HG02642 (cell line): ENCODE data around the gene ZNF784.

Source experiments
- ATAC-seq: cut with Tn5 transposase; IDR thresholded peaks from one replicate; pipeline ENCODE4 v1.9.1; 2021; ENCODE audit warnings: mild to moderate bottlenecking; ENCODE audit not compliant: unreplicated experiment, poor library complexity

Gene ZNF784

DNA sequence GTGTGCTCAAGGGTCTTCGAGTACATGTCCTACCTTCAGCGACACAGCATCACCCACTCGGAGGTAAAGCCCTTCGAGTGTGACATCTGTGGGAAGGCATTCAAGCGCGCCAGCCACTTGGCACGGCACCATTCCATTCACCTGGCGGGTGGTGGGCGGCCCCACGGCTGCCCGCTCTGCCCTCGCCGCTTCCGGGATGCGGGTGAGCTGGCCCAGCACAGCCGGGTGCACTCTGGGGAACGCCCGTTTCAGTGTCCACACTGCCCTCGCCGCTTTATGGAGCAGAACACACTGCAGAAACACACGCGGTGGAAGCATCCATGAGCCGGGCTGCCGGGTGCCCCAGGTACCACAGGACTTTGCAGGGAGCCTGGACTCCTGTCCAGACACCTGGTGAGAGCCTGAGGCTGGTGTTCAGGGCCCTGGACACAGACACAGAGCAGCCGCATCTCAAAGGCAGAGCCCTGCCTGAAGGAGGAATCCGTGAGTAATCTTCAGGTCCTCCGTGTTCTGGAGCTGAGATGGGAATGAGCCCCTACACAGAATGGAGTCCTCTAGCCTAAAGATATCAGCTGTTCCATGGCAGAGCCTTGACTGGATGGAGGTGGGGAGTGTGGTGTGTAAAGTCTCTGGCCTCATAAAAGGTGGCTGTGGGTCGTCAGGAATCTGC is 20.6 kb upstream of the ZNF784 start:
- ATAC-seq: no peak

DNA sequence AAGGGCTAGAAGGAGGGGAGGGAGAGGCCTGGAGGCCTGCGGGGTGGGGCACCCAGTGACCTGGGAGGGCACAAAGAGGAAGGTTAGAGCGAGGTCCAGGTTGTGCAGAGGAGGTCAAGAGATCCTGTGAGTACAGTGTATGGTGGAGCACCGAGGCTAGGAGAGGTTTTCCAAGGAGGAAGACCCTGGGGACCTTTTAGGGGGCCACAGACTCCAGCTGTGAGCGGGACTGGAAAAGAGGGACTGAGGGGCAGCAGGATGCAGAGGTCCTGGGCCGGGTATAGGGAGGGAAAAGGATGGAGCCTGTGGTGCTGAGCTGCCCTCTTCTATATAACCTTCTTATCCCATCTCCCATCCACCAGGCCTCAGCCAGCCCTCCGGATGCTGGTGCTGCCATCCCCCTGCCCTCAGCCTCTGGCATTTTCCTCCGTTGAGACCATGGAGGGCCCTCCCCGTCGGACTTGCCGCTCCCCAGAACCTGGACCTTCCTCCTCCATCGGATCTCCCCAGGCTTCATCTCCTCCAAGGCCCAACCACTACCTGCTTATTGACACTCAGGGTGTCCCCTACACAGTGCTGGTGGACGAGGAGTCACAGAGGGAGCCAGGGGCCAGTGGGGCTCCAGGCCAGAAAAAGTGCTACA is 19.9 kb upstream of the ZNF784 start:
- no peak for ATAC-seq

DNA sequence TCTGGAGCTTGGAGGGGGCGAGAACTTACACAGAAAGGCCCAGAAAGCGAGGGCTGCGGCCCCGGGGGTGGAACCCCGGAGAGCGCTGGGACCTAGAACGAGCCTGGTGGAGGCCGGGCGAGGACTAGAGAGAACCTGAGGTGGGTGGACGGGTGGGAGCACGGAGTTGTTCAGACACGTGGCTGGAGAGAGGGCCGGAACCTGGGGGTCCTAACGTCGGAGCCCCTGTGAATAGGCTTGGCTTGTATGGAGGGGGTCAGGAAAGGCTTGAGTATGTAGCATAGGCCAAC is 19.5 kb upstream of the ZNF784 start:
- ATAC-seq: no peak

DNA sequence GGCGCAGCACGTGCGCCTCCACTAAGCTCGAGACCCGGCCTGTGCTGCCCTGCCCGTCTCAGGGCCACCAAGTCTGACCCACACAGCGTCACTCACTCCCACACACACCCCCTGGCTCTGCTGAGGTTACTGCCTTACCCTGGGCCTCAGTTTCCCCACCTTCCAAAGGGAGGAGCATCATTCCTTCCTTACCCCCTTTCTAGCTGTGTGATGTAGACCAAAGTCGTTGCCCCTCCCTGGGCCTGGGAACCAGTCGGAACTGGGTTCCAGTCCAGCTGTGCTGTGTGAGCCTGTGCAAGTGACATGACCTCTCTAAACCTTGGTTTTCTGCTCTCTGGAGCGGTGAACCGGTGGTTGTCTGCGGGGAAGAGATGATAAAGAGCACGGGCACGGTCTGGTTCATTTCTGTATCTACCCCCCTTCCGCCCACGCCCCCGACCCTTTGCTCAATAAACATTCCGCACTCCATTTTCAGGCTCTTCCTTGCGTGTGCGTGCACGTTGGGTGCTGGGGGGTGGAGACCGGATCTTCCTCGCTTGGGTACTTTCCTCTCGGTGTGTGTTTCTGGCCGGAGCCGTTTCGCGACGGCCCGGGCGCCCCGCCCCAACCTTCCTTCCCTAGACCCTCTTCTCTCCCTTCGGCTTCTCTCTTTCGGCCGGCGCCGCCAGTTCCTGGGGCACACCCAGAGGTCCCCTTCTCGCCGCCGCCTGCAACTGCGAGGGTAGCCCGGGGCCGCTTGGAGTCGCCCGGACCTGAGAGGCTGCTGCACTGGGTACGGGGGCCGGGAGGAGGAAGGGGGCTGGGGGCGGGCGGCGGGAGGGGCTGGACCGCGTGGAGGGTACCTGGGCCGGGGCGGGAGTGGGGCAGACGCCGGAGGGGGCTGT is 18.9 kb upstream of the ZNF784 start, which contains the start of gene ZNF581:
ZNF581 (plus strand) TSS at position 647 of the 884 bp plus-strand sequence. CDS start 923 bp downstream, outside the sequence.
- peak; percentile 32 for ATAC-seq

DNA sequence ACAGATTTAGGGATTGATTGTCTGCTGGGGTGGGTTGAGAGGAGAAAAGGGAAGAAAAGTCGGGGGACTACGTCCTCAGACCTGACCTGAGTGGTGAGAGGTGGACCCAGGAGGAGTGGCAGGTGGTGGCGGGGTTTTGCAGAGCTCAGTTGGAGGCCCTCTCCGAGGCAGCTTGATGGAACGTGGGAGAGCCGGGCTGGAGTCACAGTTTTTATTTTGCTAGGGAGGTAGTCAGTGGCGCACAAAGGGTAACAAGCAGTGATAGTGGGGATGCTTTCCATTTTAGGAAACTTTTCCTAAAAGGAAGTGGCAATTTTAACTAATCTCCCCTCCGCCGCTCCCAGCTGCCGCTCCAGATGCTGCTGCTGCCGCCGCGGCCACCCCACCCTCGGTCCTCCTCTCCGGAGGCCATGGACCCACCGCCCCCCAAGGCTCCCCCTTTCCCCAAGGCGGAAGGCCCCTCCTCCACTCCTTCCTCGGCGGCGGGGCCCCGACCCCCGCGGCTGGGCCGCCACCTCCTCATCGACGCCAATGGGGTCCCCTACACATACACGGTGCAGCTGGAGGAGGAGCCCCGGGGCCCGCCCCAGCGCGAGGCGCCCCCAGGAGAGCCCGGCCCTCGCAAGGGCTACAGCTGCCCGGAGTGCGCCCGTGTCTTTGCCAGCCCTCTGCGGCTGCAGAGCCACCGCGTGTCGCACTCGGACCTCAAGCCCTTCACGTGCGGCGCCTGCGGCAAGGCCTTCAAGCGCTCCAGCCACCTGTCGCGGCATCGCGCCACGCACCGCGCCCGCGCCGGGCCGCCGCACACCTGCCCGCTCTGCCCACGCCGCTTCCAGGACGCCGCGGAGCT is 18.0 kb upstream of the ZNF784 start:
- ATAC-seq: peak; percentile 5

DNA sequence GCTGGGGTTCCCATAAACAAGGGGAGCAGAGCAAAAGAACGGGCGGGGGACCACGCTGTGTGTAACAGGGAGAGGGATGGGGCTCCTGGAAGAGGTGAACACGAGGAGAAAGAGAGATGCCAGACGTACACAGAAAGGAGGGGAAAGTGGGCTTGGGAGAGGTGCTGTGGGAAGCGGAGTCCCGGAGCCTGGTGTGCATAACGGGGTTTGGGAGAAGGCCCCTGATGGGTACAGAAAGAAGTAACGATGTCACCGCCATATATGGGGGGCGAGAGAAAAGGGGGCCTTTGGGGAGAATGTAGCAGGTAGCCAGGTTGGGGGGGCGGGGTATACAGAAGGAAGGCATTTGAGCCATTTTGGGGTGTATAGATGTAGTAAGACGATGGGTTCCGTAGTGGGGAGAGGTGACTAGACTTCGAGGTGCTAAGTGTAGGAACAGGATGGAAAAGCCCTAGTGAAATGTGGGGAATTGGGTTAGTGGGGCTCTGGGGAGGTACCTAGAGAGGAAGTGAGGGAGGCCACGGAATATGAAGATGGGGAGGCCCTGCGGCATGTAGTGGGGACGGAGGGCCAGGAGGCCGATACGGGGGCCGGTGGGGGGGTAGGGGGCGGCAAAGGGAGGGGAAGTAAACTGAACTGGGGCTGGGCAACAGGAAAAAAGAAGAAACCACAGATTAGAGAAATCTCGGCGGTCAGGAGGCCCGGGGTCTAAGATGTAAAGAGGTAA is 17.2 kb upstream of the ZNF784 start:
- no peak for ATAC-seq

DNA sequence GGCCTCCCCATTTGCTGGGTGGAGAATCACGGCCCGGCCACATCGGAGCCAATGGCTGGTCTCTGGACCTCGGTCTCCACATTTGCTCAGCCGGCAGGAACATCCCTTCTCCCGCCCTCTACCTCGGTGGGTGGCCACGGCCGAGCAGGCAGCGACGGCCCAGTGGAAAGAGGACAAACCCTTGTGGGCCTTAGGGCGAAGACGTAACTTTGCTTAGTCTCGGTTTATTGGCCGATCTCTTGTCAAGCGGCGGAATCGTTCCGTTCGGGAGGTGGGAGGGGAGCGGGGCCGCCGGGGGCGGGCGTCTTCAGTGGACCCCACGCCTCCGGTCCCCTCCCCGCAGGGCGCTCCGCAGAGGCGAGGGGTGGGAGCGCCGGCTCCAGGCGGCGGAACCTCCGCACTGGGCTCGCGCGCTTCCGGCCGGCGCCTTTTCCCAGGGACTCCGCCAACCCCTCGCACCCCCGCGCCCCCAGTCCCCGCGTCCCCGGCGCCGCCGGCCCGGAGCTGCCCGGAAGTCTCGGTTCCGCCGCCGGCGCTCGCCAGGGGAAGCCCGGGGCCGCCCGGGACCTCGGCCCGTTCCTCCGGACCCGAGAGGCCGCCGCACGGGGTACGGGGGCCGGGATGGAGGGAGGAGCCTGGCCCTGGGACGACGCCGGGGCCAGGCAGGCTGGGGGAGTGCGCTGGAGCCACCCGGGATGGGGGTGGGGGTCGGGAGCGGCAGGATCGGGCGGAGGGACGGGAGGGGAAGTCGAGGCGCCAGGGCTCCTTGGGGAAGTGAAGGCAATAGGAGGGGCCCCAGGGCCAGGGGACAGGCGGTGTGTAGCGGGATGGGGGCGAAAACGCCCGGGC is 16.4 kb upstream of the ZNF784 start, which contains the start of gene ZNF580:
ZNF580 (plus strand) TSS at position 426 of the 849 bp plus-strand sequence. CDS start 1,507 bp downstream, outside the sequence.
- peak; percentile 34 for ATAC-seq

DNA sequence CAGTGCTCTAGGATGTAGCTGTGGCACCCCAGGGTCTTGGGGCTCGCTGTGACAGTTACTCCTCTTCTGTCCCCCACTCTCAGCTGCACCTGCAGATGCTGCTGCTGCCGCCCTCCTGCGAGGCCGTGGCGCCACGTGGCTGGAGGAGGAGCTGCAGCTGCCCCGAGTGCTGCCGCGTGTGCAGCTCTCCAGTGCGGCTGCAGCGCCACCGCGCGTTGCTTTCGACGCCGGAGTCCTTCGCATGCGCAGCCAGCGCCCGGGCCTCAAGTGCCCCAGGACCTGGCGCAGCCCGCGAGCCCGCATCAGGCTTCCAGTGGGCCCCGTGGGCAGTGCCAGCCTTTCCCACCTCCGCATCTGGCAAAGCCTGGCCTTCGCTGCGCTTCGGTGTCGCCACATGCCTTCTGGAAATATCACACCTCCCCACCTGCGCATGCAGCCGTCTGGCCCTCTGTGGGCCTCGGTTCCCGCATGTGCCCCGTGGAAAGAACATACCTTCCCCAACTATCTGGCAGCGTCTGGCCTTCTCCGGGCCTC is 15.7 kb upstream of the ZNF784 start:
- no peak for ATAC-seq

DNA sequence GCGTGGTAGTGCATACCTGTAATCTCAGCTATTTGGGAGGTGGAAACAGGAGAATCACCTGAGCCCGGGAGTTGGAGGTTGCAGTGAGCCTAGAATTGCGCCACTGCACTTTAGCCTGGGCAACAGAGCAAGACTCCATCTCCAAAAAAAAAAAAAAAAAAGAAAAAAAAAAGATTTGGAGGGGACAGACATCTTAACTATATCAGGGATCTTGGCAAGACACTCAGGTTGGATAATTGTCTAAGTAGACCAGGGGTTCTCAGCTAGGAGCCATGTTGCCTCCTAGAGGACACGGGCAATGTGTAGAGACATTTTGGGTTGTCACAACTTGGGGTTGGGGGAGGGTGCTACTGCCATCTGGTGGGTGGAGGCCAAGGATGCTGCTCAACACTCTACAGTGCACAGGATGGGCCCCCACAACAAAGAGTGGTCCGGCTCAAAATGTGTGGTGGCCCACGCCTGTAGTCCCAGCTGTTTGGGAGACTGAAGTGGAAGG is 14.5 kb upstream of the ZNF784 start:
- no peak for ATAC-seq

DNA sequence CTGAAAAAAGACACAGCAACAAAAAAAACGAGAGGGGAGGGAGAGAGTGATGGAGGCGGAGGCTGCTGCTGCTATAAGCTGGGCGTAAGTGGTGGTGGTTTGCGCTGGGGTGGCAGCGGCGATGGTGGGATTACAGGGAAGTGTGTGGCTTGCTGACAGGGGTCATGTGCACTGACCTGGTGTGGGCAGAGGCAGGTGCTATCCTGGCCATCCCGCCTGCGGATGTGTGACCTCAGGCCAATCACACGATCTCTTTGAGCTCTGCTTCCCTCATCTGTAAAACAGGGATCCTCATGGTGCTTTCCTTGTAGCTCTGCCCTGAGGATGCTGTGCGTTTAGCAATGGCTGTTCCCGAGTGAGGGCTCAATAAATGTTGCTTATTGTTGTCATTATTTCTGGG is 13.2 kb upstream of the ZNF784 start:
- ATAC-seq: no peak

DNA sequence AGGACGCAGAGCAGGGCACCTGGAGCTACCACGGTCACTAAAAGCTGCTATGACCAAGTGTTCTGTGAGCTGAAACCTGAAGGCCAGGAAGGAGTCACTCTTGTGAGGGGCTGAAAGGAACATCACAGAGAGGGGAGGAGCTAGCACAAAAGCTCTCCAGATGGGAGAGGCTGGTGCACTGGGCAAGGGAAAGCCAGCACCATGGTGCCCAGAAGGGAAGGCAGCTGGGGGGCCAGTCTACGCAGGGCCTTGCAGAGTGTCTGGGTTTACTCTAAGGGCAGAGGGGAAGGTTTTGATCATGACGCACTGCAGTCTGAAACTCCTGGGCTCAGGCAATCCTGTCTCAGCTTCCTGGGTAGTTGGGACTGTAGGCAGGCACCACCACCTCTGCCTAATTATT is 12.4 kb upstream of the ZNF784 start:
- no peak for ATAC-seq

DNA sequence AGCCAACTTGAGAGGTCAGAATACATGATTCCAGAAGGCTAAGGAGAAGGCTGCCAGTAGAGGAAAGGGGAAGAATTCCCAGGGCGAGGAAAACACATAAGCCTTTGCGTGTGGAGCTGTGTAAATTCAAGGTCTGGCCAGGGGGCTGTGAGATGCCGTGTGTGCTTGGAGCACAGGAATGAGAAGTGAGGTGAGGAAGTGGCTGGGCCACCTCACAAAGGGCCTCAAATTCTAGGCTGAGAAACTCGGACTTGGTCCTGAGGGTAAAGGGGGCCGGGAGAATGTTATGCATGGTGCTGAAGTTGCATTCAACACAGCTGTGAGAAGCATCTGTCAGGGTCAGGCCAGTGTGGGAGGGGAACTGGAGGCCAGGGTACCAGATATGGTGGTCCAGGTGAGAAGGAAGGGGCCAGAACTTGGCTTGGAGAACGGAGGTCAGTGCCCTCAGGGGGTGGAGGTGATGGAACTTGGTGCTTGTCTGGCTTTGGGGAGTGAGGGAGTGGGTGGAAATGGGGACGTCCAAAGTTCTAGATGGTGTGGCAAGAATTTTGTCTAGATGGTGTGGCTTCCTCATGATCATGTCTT is 11.6 kb upstream of the ZNF784 start:
- ATAC-seq: no peak

DNA sequence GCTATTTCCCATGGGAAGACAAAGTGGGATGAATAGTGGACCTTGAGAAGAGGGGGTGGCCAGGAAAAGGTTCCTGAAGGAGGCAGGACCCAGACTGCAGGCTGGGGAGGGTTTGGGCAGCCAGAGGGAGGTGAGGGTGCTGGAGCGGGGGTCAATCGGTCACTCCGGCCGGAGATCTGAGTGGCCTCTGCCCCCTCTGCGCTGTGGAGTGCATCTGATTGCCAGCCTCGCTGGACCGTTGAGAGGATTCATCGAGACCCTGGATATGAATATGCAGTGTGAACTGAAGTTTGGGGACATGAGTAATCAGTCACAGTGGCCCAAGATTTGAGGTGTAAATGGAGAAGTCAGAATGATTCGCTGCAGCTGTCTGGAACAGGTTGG is 11.0 kb upstream of the ZNF784 start:
- no peak for ATAC-seq

DNA sequence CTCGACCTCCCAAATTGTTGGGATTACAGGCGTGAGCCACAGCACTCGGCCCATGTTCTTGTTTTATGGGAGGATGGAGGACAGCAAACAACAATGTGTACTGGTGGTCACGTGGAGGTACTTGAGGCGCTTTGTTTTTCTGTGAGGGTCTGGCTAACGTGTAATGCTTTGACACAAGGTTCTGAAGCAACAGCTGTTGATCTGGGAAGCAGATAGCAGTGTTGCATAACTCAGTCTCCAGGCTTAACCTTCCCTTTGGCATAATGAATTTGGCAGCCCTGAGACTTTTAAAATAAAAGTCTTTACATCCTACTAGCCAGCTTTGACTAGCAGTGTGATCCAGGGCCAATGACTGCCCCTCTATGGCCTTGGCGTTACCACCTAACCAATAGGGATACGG is 9.5 kb upstream of the ZNF784 start:
- ATAC-seq: no peak

DNA sequence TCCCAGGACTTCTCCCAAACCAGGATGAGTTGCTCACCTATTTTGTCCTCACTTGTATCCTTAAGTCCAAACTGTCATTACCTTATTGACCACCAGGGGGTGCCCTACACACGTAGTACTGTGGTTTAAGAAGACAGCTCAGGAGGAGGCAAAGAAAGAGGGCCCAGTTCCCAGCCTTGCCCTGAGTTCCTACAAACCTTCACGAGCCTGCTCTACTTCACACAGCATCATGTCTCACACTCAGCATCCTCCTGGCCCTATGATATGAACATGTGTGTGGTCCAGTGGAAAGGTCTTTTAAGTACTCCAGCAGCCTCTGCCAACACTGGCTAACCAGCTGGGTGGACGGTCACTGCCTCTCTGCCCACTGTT is 8.1 kb upstream of the ZNF784 start:
- no peak for ATAC-seq

DNA sequence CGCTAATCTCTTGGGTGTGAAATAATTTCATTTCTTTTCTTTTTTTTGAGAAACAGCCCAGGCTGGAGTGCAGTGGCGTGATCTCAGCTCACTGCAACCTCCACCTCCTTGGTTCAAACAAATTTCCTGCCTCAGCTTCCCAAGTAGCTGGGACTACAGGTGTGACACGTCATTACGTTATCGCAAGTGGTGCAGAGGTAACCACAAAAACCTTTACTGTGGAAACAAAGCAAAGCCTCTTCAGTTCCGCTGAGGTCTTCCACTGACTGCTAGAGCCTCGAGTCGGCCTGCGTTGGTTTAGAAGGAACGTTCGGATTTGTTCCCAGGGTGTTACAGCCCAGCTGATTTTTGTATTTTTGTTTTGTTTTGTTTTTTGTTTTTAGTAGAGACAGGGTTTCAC is 2.0 kb upstream of the ZNF784 start:
- no peak for ATAC-seq

DNA sequence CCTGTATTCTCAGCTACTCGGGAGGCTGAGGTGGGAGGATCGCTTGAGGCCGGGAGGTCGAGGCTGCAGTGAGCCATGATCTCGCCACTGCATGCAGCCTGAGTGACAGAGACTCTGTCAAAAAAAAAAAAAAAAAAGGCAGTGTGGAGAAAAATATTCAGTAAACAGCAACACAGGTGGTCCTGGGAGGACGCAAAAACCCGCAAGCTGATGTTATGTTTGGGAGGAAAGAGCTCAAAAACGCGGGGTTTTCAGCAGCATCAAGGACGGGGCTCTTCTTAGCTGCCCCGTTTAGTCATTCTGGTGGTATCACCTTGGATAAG is 599 bp upstream of the ZNF784 start:
- no peak for ATAC-seq

DNA sequence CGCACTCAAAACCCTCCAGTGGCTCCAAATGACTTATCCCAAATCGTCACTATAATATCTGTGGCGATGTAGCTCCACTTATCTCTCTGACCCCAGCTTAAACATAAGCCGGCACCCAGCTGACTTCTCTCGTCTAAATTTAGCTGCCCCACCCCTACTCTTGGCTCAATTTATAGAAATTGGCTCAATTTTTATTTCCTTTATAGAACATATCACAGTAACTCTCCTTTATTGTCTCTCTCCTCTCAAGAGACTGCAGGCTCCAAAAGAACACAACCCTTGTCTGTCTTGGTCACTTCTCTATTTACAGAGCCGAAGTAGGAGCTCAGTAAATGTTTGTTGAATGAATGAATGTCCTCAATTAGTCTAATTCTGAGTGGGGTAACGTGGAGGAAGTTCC is 805 bp downstream of the ZNF784 start:
- ATAC-seq: no peak
